Measurements from ENCODE around the gene RICTOR. TPM values are rescaled to one million over a fixed set of nuclear protein-coding genes. Genes with fewer than 3 reads are reported as not detected.

Gene RICTOR
- total RNA-seq, 6 donors from 2014 or later: 30.4 to 88.8 (median 38.1) TPM

- no peaks in the 10 kb centered on the region for H3K27me3 ChIP-seq
- H3K9me3 ChIP-seq: no peaks in the 10 kb centered on the region
- peaks cover 0 to 4% (median 0%) of the 10 kb centered on the region in 4 donors for H3K36me3 ChIP-seq
- H3K4me1 ChIP-seq: peaks cover 31 to 66% (median 38%) of the 10 kb centered on the region in 4 donors
- H3K4me3 ChIP-seq: peak overlapping the region in 2 of 4 donors; percentile 30 to 39
- ATAC-seq (ENCODE audit: low FRiP score in 2 of 2): no peak
- DNase-seq: no peak
- WGBS, 2 donors: 42% methylated on average over 2 of the region's 2 CpGs
- peak overlapping the region in 3 of 4 donors; percentile 5 to 73 (median 13) for H3K27ac ChIP-seq
- TF ChIP-seq POLR2A (IDR thresholded peaks at IDR 0.05) (no peak), EP300 (IDR thresholded peaks at IDR 0.05) (no peak), POLR2AphosphoS5 (IDR thresholded peaks at IDR 0.05) (no peak), CTCF (IDR thresholded peaks at IDR 0.05) (no peak)
Measured at GRCh38 chr5:39058178-39058921, 15.8 kb downstream of the RICTOR start.

GRCh38 chr5:39057734-39058133, 16.5 kb downstream of the RICTOR start:
- no peak for ATAC-seq (ENCODE audit: low FRiP score in 2 of 2)
- Histone ChIP-seq H3K4me3 (peak overlapping the region in 2 of 4 donors; percentile 30 to 39), H3K9me3 (no peaks in the 10 kb centered on the region), H3K4me1 (peaks cover 25 to 59% (median 34%) of the 10 kb centered on the region in 4 donors), H3K27me3 (no peaks in the 10 kb centered on the region), H3K27ac (peak overlapping the region in 2 of 4 donors; percentile 13 to 73), H3K36me3 (peaks cover 0 to 4% (median 0%) of the 10 kb centered on the region in 4 donors)
- WGBS, 2 donors: 2% methylated on average over 2 of the region's 2 CpGs
- DNase-seq: no peak
- TF ChIP-seq EP300 (IDR thresholded peaks at IDR 0.05): no peak
- TF ChIP-seq POLR2A (IDR thresholded peaks at IDR 0.05): no peak
- TF ChIP-seq CTCF (IDR thresholded peaks at IDR 0.05): no peak
- TF ChIP-seq POLR2AphosphoS5 (IDR thresholded peaks at IDR 0.05): no peak

GRCh38 chr5:39055768-39056398, 18.3 kb downstream of the RICTOR start:
- Histone ChIP-seq H3K27me3 (no peaks in the 10 kb centered on the region), H3K9me3 (no peaks in the 10 kb centered on the region), H3K36me3 (peaks cover 0 to 4% (median 0%) of the 10 kb centered on the region in 4 donors), H3K4me1 (peaks cover 21 to 51% (median 27%) of the 10 kb centered on the region in 4 donors), H3K4me3 (no peak overlapping the region), H3K27ac (peak overlapping the region in 2 of 4 donors; percentile 50 to 70)
- DNase-seq: no peak
- TF ChIP-seq POLR2AphosphoS5 (IDR thresholded peaks at IDR 0.05) (no peak), CTCF (IDR thresholded peaks at IDR 0.05) (no peak), EP300 (IDR thresholded peaks at IDR 0.05) (no peak), POLR2A (IDR thresholded peaks at IDR 0.05) (no peak)
- ATAC-seq (ENCODE audit: low FRiP score in 2 of 2): no peak
- 74 to 82% methylated on average over 5 of the region's 5 CpGs for WGBS, 2 donors

- H3K27me3 ChIP-seq: no peaks in the 10 kb centered on the region
- WGBS, 2 donors: 64 to 66% methylated on average over 3 of the region's 3 CpGs
- no peak overlapping the region for H3K4me3 ChIP-seq
- peaks cover 21 to 51% (median 27%) of the 10 kb centered on the region in 4 donors for H3K4me1 ChIP-seq
- peak overlapping the region in 1 of 4 donors; percentile 11 for H3K27ac ChIP-seq
- no peak for TF ChIP-seq CTCF (IDR thresholded peaks at IDR 0.05)
- no peak for TF ChIP-seq POLR2A (IDR thresholded peaks at IDR 0.05)
- TF ChIP-seq EP300 (IDR thresholded peaks at IDR 0.05): no peak
- no peak for TF ChIP-seq POLR2AphosphoS5 (IDR thresholded peaks at IDR 0.05)
- ATAC-seq (ENCODE audit: low FRiP score in 2 of 2) (no peak), DNase-seq (no peak)
- H3K36me3 ChIP-seq: peaks cover 0 to 4% (median 0%) of the 10 kb centered on the region in 4 donors
- H3K9me3 ChIP-seq: no peaks in the 10 kb centered on the region
Measured at GRCh38 chr5:39055027-39055767, 19.0 kb downstream of the RICTOR start.
